HCT116 (cell line): Measurements from ENCODE around the gene ART3. TPM values are rescaled to one million over a fixed set of nuclear protein-coding genes. Genes with fewer than 3 reads are reported as not detected.
A peak's percentile ranks its signal among the peaks of the same experiment; 100 is the strongest.

Experiments
- ATAC-seq: fragments of 200-7000 bp; cut with Tn5 transposase; 2 replicates; pipeline ENCODE4 v1.9.1; 2020; ENCODE audit warnings: mild to moderate bottlenecking, moderate library complexity
- BruUV-seq: library from RNA; stranded (reverse); fragments of 400-500 nt; replicated peaks from 2 replicates; lab custom pipeline; 2021; lab: Mats Ljungman, UMichigan
- CTCF ChIA-PET: fragments of 300-600 bp; sonication (Branson Sonifier 250); formaldehyde crosslinking; loops from one replicate; lab custom pipeline; 2021; ENCODE audit warnings: antibody characterized with exemption; lab: Charles Lee
- POLR2A ChIA-PET: fragments of 300-600, 350-600 bp; sonication (Branson Sonifier 250); formaldehyde crosslinking; loops from one replicate; lab custom pipeline; 2021; ENCODE audit warnings: antibody characterized with exemption; lab: Charles Lee
- RAD21 ChIA-PET, 2 experiments: fragments of 300-600 bp; sonication (Branson Sonifier 250); formaldehyde crosslinking; loops; one replicate each; lab custom pipeline; 2023; ENCODE audit warnings: low total read pairs in 2 of 2; ENCODE audit not compliant: uncharacterized antibody in 2 of 2, unreplicated experiment in 2 of 2, low non-redundant PET in 1 of 2; lab: Charles Lee
- DNase-seq: peaks from one replicate; pipeline ENCODE4 v3.0.0-alpha.2; 2010; ENCODE audit warnings: low read depth, low spot score
- H2AFZ ChIP-seq: fragments of 200-600 bp; shearing (Covaris generic), sonication (generic); 2 replicates; pipeline ENCODE4 v1.6.1; 2017; ENCODE audit warnings: low read depth, mixed run types, mixed read lengths, antibody characterized with exemption, low read length; ENCODE audit not compliant: poor library complexity, severe bottlenecking
- H3K27ac ChIP-seq: 2 replicates; pipeline ENCODE4 v1.5.1; 2012; ENCODE audit warnings: low read depth, low read length
- H3K27me3 ChIP-seq: fragments of 200-600 bp; sonication (generic); 2 replicates; pipeline ENCODE4 v1.6.1; 2016; ENCODE audit warnings: mixed run types, low read length, mixed read lengths; ENCODE audit not compliant: insufficient read depth
- H3K36me3 ChIP-seq, 2 experiments: fragments of 200-500 bp in 1 of 2; fragments of 200-600 bp in 1 of 2; sonication (Bioruptor generic) in 1 of 2; sonication (generic) in 1 of 2; 2 replicates each; pipeline versions ENCODE4 v1.5.1 to v1.6.1; 2014 to 2016; ENCODE audit warnings: low read length in 2 of 2, inconsistent platforms in 1 of 2, mixed read lengths in 1 of 2, mixed run types in 1 of 2; ENCODE audit not compliant: insufficient read depth in 2 of 2, control insufficient read depth in 1 of 2
- H3K4me1 ChIP-seq, 2 experiments: fragments of 200-600 bp in 1 of 2; sonication (generic) in 1 of 2; 2 replicates each; pipeline versions ENCODE4 v1.5.1 to v1.6.1; 2012 to 2017; ENCODE audit warnings: low read length in 2 of 2, inconsistent platforms in 1 of 2, mild to moderate bottlenecking in 1 of 2, mixed read lengths in 1 of 2, mixed run types in 1 of 2, moderate library complexity in 1 of 2; ENCODE audit not compliant: insufficient read depth in 2 of 2, control insufficient read depth in 1 of 2
- H3K4me2 ChIP-seq: fragments of 200-600 bp; sonication (generic); 2 replicates; pipeline ENCODE4 v1.6.1; 2017; ENCODE audit warnings: mixed run types, low read length, mixed read lengths
- H3K4me3 ChIP-seq, 2 experiments: fragments of 200-600 bp in 1 of 2; sonication (generic) in 1 of 2; replicated peaks in 1 of 2; 2 replicates each; pipeline ENCODE4 v1.5.1; 2011 to 2016; ENCODE audit warnings: low read length in 2 of 2, control low read depth in 1 of 2, low read depth in 1 of 2, mild to moderate bottlenecking in 1 of 2, mixed read lengths in 1 of 2, mixed run types in 1 of 2
- H3K79me2 ChIP-seq: fragments of 200-600 bp; sonication (generic); 2 replicates; pipeline ENCODE4 v1.6.1; 2017; ENCODE audit warnings: mild to moderate bottlenecking, mixed run types, low read length, moderate library complexity, mixed read lengths; ENCODE audit not compliant: insufficient read depth
- H3K9ac ChIP-seq: fragments of 200-600 bp; sonication (generic); 2 replicates; pipeline ENCODE4 v1.6.1; 2016; ENCODE audit warnings: low read length, mixed read lengths
- H3K9me2 ChIP-seq: fragments of 200-600 bp; sonication (generic), shearing (Covaris generic); 2 replicates; pipeline ENCODE4 v1.6.1; 2017; ENCODE audit warnings: mixed run types, mild to moderate bottlenecking, moderate library complexity; ENCODE audit not compliant: insufficient read depth
- H3K9me3 ChIP-seq, 2 experiments: fragments of 200-500 bp in 1 of 2; fragments of 200-600 bp in 1 of 2; sonication (Bioruptor generic) in 1 of 2; sonication (generic) in 1 of 2; 2 replicates each; pipeline ENCODE4 v1.6.1; 2014 to 2017; ENCODE audit warnings: low read length in 2 of 2, mixed read lengths in 2 of 2, inconsistent platforms in 1 of 2, low read depth in 1 of 2, mild to moderate bottlenecking in 1 of 2, mixed run types in 1 of 2, moderate library complexity in 1 of 2; ENCODE audit not compliant: control insufficient read depth in 1 of 2, insufficient read depth in 1 of 2
- H4K20me1 ChIP-seq: fragments of 200-600 bp; sonication (generic), shearing (Covaris generic); 2 replicates; pipeline ENCODE4 v1.6.1; 2017; ENCODE audit warnings: mixed run types, mild to moderate bottlenecking, moderate library complexity; ENCODE audit not compliant: insufficient read depth
- CBX3 ChIP-seq: IDR thresholded peaks from 2 replicates; pipeline ENCODE4 v1.6.1; 2012; ENCODE audit warnings: low read depth
- CEBPB ChIP-seq: IDR thresholded peaks from 2 replicates; pipeline ENCODE4 v1.6.1; 2012; ENCODE audit warnings: low read depth
- EGR1 ChIP-seq: IDR thresholded peaks from 2 replicates; pipeline ENCODE4 v1.6.1; 2012; ENCODE audit warnings: low read depth
- EZH2phosphoT487 ChIP-seq: fragments of 200-600 bp; IDR thresholded peaks from 2 replicates; pipeline ENCODE4 v1.6.1; 2018; ENCODE audit warnings: antibody characterized with exemption, borderline replicate concordance
- FOSL1 ChIP-seq: IDR thresholded peaks from 2 replicates; pipeline ENCODE4 v1.6.1; 2012; ENCODE audit warnings: low read depth
- JUND ChIP-seq: IDR thresholded peaks from 2 replicates; pipeline ENCODE4 v1.6.1; 2012
- POLR2A ChIP-seq: IDR thresholded peaks from 2 replicates; pipeline ENCODE4 v1.7.0; 2011; ENCODE audit warnings: borderline replicate concordance; ENCODE audit not compliant: insufficient read depth, insufficient read length; ENCODE audit errors: extremely low read depth
- POLR2AphosphoS5 ChIP-seq: IDR thresholded peaks from 2 replicates; pipeline ENCODE4 v1.6.1; 2011; ENCODE audit warnings: mild to moderate bottlenecking, low read depth, low read length, moderate library complexity
- SIN3A ChIP-seq: IDR thresholded peaks from 2 replicates; pipeline ENCODE4 v1.6.1; 2012; ENCODE audit warnings: low read depth
- TCF7L2 ChIP-seq: IDR thresholded peaks from 2 replicates; pipeline ENCODE4 v1.7.0; 2011; ENCODE audit warnings: borderline replicate concordance, inconsistent platforms; ENCODE audit not compliant: insufficient read depth, insufficient read length; ENCODE audit errors: extremely low read depth
- YY1 ChIP-seq: IDR thresholded peaks from 2 replicates; pipeline ENCODE4 v1.6.1; 2011; ENCODE audit warnings: low read length, low read depth, moderate library complexity, mild to moderate bottlenecking; ENCODE audit not compliant: insufficient replicate concordance; ENCODE audit errors: extremely low read depth
- ZFX ChIP-seq: fragments of 450-650 bp; IDR thresholded peaks from 2 replicates; pipeline ENCODE4 v1.6.1; 2017
- intact Hi-C: fragments of 100-400 bp; cut with micrococcal nuclease; formaldehyde crosslinking; loops from 2 replicates; pipeline ENCODE4 v1.10.0; 2022
- total RNA-seq: library from RNA; stranded (reverse); gene quantifications from one replicate; pipeline ENCODE4 v1.2.1, GENCODE V29; 2021; ENCODE audit not compliant: unreplicated experiment
- TF ChIP-seq, protein P1 (sequence below): IDR thresholded peaks from 2 replicates; pipeline ENCODE4 v1.6.1; 2012
- TF ChIP-seq, protein P2 (sequence below): IDR thresholded peaks from 2 replicates; pipeline ENCODE4 v1.6.1; 2012; ENCODE audit warnings: low read depth
- TF ChIP-seq, protein P3 (sequence below): IDR thresholded peaks from 2 replicates; pipeline ENCODE4 v1.6.1; 2011; ENCODE audit warnings: mild to moderate bottlenecking, low read length, moderate library complexity; ENCODE audit not compliant: insufficient replicate concordance; ENCODE audit errors: extremely low read depth
- TF ChIP-seq, protein P4 (sequence below): IDR thresholded peaks from 2 replicates; pipeline ENCODE4 v1.6.1; 2012

The ART3 gene
- total RNA-seq, 1 experiment from 2014 or later = not detected

DNA sequence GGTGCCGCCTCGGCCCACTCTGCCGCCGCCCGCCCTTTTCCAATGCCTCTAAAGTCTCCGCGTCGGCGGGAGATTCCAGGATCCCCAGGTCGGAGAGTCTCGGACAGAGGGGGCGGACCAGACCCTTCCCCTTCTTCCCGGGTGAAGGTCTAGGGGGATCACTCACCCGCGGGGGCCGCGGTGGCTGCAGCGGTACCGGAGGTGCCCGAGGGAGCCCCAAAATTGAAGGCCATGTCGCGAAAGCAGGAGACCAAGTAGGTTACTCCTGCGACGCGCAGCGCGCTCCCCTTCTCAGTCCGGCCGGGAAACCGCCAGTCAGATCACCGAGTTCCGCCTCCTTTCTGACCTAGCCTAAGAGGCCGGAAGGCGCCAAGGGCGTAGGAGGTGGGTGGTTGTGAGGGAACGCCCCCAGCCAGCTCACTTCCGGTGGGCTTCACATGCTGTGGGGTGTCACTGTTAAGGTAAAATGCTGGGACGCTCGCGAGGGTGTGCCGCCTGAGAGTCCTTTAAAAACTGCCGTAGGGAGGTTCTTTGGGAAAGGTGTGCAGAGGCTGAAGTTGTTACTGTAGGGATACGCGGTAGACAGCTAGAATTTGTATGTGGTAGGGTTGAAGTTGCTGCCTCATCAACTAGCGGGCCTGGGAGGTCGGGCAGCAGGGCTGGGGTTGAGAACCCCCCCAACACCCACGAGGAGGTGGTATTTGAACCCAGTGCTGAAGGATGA lies 73.8 kb downstream of the ART3 start, which contains the start of gene NUP54 (continued):
- TF ChIP-seq, protein P1, sequence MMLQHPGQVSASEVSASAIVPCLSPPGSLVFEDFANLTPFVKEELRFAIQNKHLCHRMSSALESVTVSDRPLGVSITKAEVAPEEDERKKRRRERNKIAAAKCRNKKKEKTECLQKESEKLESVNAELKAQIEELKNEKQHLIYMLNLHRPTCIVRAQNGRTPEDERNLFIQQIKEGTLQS = no peak
- TF ChIP-seq POLR2A = peak; percentile 78
- TF ChIP-seq, protein P2, sequence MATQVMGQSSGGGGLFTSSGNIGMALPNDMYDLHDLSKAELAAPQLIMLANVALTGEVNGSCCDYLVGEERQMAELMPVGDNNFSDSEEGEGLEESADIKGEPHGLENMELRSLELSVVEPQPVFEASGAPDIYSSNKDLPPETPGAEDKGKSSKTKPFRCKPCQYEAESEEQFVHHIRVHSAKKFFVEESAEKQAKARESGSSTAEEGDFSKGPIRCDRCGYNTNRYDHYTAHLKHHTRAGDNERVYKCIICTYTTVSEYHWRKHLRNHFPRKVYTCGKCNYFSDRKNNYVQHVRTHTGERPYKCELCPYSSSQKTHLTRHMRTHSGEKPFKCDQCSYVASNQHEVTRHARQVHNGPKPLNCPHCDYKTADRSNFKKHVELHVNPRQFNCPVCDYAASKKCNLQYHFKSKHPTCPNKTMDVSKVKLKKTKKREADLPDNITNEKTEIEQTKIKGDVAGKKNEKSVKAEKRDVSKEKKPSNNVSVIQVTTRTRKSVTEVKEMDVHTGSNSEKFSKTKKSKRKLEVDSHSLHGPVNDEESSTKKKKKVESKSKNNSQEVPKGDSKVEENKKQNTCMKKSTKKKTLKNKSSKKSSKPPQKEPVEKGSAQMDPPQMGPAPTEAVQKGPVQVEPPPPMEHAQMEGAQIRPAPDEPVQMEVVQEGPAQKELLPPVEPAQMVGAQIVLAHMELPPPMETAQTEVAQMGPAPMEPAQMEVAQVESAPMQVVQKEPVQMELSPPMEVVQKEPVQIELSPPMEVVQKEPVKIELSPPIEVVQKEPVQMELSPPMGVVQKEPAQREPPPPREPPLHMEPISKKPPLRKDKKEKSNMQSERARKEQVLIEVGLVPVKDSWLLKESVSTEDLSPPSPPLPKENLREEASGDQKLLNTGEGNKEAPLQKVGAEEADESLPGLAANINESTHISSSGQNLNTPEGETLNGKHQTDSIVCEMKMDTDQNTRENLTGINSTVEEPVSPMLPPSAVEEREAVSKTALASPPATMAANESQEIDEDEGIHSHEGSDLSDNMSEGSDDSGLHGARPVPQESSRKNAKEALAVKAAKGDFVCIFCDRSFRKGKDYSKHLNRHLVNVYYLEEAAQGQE = no peak
- no peak; the same call in 1 of the 2 replicates for TF ChIP-seq JUND
- TF ChIP-seq TCF7L2 = peak; percentile 74
- peak; percentile 75 for TF ChIP-seq SIN3A
- TF ChIP-seq EGR1 = peak; percentile 94
- peak; percentile 74 for TF ChIP-seq YY1
- TF ChIP-seq EZH2phosphoT487 = no peak
- peak; percentile 82 for TF ChIP-seq POLR2AphosphoS5

DNA sequence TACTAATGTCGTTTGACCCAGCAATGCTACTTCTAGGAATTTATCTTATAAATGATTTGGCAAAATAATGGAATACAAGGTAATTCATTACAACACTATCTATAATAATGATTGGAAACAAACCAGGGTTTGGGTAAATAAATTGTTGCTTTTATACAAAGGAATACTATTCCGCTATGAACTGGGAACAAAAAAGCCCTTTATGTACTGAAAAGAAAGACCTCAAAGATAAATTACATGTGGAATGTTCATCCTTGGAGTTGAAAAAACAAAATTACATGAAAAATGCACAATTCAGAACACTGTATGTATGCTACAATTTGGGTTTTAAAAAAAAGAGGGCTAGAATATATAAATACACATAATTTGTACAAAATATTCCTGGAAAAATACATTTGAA lies 78.8 kb downstream of the ART3 start:
- intact Hi-C loops = no loop called here
- BruUV-seq = no TSS peak
- no peak overlapping the region for H3K9ac ChIP-seq
- ChIA-PET RAD21 (no interaction called here), POLR2A (no interaction called here), CTCF (no interaction called here)
- H3K36me3 ChIP-seq = no peaks in the 10 kb centered on the region
- ATAC-seq (no peak), DNase-seq (no peak)
- H4K20me1 ChIP-seq = no peaks in the 10 kb centered on the region
- H3K27ac ChIP-seq = no peak overlapping the region
- H3K9me3 ChIP-seq = no peaks in the 10 kb centered on the region
- peaks cover 0 to 6% of the 10 kb centered on the region in 2 experiments; a peak in 1 of 4 replicates for H3K4me1 ChIP-seq
- peaks cover 2% of the 10 kb centered on the region; the same call in 1 of the 2 replicates for H3K9me2 ChIP-seq
- no peak overlapping the region for H2AFZ ChIP-seq
- peaks cover 9% of the 10 kb centered on the region for H3K79me2 ChIP-seq
- no peaks in the 10 kb centered on the region for H3K27me3 ChIP-seq
- H3K4me3 ChIP-seq = no peak overlapping the region
- H3K4me2 ChIP-seq = no peak overlapping the region
- TF ChIP-seq CEBPB (no peak), ZFX (no peak), POLR2A (no peak), POLR2AphosphoS5 (no peak), FOSL1 (no peak), TCF7L2 (no peak), JUND (no peak), CBX3 (no peak), SIN3A (no peak), EGR1 (no peak)
- TF ChIP-seq, protein P3, sequence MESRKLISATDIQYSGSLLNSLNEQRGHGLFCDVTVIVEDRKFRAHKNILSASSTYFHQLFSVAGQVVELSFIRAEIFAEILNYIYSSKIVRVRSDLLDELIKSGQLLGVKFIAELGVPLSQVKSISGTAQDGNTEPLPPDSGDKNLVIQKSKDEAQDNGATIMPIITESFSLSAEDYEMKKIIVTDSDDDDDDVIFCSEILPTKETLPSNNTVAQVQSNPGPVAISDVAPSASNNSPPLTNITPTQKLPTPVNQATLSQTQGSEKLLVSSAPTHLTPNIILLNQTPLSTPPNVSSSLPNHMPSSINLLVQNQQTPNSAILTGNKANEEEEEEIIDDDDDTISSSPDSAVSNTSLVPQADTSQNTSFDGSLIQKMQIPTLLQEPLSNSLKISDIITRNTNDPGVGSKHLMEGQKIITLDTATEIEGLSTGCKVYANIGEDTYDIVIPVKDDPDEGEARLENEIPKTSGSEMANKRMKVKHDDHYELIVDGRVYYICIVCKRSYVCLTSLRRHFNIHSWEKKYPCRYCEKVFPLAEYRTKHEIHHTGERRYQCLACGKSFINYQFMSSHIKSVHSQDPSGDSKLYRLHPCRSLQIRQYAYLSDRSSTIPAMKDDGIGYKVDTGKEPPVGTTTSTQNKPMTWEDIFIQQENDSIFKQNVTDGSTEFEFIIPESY = no peak
- TF ChIP-seq, protein P1 = no peak
- TF ChIP-seq, protein P4, sequence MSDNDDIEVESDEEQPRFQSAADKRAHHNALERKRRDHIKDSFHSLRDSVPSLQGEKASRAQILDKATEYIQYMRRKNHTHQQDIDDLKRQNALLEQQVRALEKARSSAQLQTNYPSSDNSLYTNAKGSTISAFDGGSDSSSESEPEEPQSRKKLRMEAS = no peak
